GM18873 (cell line): ENCODE data around the gene STIP1.

Experiments used
- ATAC-seq: cut with Tn5 transposase; IDR thresholded peaks from one replicate; pipeline ENCODE4 v1.9.1; 2021; ENCODE audit warnings: mild to moderate bottlenecking, moderate library complexity, moderate number of reproducible peaks; ENCODE audit not compliant: unreplicated experiment, low FRiP score

Gene STIP1

GRCh38 chr11:64248578-64248977 lies 62.6 kb downstream of the STIP1 start:
- ATAC-seq, result no peak

GRCh38 chr11:64249038-64249437 lies 63.1 kb downstream of the STIP1 start:
- no peak for ATAC-seq

- no peak for ATAC-seq
These were observed 63.8 kb downstream of the STIP1 start for GRCh38 chr11:64249563-64250414.

GRCh38 chr11:64250415-64251015 lies 64.5 kb downstream of the STIP1 start:
- no peak for ATAC-seq

- no peak for ATAC-seq
These were observed 65.2 kb downstream of the STIP1 start, which contains the start of gene PLCB3 for GRCh38 chr11:64251016-64251752. PLCB3 (plus strand) TSS chr11:64251530; CDS start chr11:64251650, 120 bp downstream.

- ATAC-seq, result no peak
These were observed 65.7 kb downstream of the STIP1 start for GRCh38 chr11:64251753-64252002.

- no peak for ATAC-seq
These were observed 66.3 kb downstream of the STIP1 start for GRCh38 chr11:64252003-64252872.

- no peak for ATAC-seq
These were observed 67.1 kb downstream of the STIP1 start for GRCh38 chr11:64253043-64253442.

GRCh38 chr11:64253481-64253880 lies 67.5 kb downstream of the STIP1 start:
- ATAC-seq, result no peak
